Nephron (organoid): Measurements from ENCODE around the gene AUP1.

Source experiments
- H3K27ac Mint-ChIP-seq, 3 experiments: 2 replicates each; pipeline ENCODE4 v1.8.0; 2020; ENCODE audit warnings: mixed read lengths in 3 of 3, mild to moderate bottlenecking in 2 of 3, moderate library complexity in 1 of 3
- H3K27me3 Mint-ChIP-seq: 2 replicates; pipeline ENCODE4 v1.8.0; 2021; ENCODE audit warnings: low read depth, mild to moderate bottlenecking, moderate library complexity, mixed read lengths
- H3K36me3 Mint-ChIP-seq: 2 replicates; pipeline ENCODE4 v1.8.0; 2020; ENCODE audit warnings: low read depth, mixed read lengths
- H3K4me1 Mint-ChIP-seq: 2 replicates; pipeline ENCODE4 v1.8.0; 2020; ENCODE audit warnings: mixed read lengths
- H3K4me3 Mint-ChIP-seq, 3 experiments: 2 replicates each; pipeline ENCODE4 v1.8.0; 2020; ENCODE audit warnings: mild to moderate bottlenecking in 3 of 3, mixed read lengths in 3 of 3, moderate library complexity in 2 of 3
- H3K9me3 Mint-ChIP-seq: 2 replicates; pipeline ENCODE4 v1.8.0; 2020; ENCODE audit warnings: mixed read lengths
- TF ChIP-seq, protein P1 (sequence below), 3 experiments: fragments of 200-600 bp; sonication (generic); IDR thresholded peaks; one replicate each; pipeline ENCODE4 v1.5.0; 2021; ENCODE audit warnings: antibody characterized with exemption in 3 of 3; ENCODE audit not compliant: unreplicated experiment in 3 of 3

AUP1 gene

DNA sequence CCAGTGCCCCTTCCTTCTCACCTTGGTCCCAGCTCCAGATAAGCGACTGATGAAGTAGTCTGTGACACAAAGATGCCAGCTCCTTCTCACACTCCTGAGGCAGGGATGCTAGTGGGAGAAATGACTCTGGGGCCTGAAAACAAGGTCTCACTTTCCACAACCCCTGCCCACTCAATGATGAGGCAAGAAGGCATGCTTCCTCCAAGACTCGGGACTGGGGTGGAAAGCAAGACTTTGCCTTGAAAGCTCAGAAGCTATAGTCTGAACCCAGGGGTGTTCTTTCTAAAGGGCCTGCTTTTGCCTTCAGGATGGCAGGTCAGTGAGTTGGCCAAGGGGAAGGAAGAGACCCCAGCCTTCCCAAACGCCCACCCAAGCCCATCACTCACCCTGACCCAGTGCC lies 48.1 kb downstream of the AUP1 start:
- Mint-ChIP-seq H3K36me3 (peaks cover 27% of the 10 kb centered on the region), H3K27ac (peak overlapping the region in 1 of 3 experiments; percentile 42), H3K9me3 (no peaks in the 10 kb centered on the region), H3K4me1 (peaks cover 17% of the 10 kb centered on the region), H3K4me3 (peak overlapping the region; percentile 96 to 100 (median 99)), H3K27me3 (no peaks in the 10 kb centered on the region)
- TF ChIP-seq, protein P1, sequence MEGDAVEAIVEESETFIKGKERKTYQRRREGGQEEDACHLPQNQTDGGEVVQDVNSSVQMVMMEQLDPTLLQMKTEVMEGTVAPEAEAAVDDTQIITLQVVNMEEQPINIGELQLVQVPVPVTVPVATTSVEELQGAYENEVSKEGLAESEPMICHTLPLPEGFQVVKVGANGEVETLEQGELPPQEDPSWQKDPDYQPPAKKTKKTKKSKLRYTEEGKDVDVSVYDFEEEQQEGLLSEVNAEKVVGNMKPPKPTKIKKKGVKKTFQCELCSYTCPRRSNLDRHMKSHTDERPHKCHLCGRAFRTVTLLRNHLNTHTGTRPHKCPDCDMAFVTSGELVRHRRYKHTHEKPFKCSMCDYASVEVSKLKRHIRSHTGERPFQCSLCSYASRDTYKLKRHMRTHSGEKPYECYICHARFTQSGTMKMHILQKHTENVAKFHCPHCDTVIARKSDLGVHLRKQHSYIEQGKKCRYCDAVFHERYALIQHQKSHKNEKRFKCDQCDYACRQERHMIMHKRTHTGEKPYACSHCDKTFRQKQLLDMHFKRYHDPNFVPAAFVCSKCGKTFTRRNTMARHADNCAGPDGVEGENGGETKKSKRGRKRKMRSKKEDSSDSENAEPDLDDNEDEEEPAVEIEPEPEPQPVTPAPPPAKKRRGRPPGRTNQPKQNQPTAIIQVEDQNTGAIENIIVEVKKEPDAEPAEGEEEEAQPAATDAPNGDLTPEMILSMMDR (IDR thresholded peaks at IDR 0.05; ENCODE audit: unreplicated experiment in 3 of 3) = no peak
